NCI-H2196 treated with DMSO at 0.1 percent for 48 hours (cell line): ENCODE data around the gene RPS27L.
"Not testable (repeated sequence)": the region's sequence is repeated elsewhere in the genome, so short reads cannot be mapped to it uniquely, and the experiment has no call there.

ENCODE experiments used
- DNase-seq: peaks from one replicate; lab custom pipeline; 2025; ENCODE audit not compliant: unreplicated experiment; lab: John Stamatoyannopoulos, UW

The RPS27L gene

DNA sequence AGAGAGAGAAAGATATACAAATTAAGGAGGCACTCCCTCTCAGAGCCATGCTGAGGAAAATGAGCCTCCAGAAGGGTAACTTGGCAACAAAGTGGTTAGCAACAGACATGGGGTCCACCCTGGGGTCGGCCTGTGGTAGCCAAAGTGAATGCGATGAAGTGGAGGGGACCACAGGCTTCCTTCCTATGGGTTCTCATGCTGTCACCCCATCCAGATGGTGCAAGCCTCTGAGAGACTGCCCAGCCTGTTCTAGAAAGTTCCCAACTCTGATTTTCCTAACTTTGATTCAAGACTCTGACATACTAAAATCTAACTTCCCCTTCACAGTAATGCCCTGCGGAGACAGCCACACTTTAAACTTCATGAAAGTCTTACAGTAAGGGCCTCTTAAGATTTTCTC, 53.9 kb downstream of the RPS27L start:
- no peak for DNase-seq

DNA sequence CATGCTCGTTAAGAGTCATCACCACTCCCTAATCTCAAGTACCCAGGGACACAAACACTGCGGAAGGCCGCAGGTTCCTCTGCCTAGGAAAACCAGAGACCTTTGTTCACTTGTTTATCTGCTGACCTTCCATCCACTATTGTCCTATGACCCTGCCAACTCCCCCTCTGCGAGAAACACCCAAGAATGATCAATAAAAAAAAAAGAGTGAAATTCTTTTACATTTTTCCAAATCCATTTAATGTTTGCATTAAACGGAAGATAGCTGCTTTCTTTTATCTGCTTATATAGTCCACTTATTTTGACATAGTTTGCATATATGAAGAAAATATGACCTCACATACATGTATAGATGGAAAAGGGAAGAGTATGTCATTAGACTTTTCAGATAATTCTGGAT, 57.7 kb downstream of the RPS27L start:
- not testable (repeated sequence) for DNase-seq

DNA sequence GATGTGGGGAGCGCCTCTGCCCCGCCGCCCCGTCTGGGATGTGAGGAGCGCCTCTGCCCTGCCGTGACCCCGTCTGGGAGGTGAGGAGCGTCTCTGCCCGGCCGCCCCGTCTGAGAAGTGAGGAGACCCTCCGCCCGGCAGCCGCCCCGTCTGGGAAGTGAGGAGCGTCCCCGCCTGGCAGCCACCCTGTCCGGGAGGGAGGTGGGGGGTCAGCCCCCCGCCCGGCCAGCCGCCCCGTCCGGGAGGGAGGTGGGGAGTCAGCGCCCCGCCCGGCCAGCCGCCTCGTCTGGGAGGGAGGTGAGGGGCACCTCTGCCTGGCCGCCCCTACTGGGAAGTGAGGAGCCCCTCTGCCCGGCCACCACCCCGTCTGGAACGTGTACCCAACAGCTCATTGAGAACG, 58.4 kb downstream of the RPS27L start:
- not testable (repeated sequence) for DNase-seq
